ENCODE results near the gene DNM2. TPM values are rescaled to one million over a fixed set of nuclear protein-coding genes. Genes with fewer than 3 reads are reported as not detected.
A peak's percentile ranks its signal among the peaks of the same experiment; 100 is the strongest.

Gene DNM2
- total and polyA plus RNA-seq, 2 of the 13 experiments (the other 11 are each of a cell fraction or from before 2014, with no cell fraction given): 41.7 to 59.8 TPM

DNA sequence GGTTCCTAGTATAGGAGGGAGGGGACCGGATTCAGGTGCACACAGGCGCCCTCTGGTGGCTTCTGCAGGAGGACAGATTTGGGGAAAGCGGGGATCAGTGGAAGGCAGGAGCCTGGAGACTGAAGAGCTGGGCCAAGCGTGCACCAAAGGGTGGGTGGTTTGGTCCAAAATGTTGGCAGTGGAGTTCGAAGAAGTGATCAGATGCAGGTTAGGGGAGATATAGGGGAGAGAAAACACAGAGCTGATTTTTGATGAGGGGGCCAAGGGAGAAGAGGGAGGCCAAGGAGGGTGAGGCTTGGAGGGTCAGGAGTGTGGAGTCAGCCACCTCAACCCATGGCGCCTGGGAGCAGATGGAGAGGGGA, 146.6 kb downstream of the DNM2 start (continued):
- no peak for TF ChIP-seq NFYB (CRISPR knock-in tag; IDR thresholded peaks at IDR 0.05)
- TF ChIP-seq TOE1 (CRISPR knock-in tag; IDR thresholded peaks at IDR 0.05): no peak
- TF ChIP-seq TBP (CRISPR knock-in tag; IDR thresholded peaks at IDR 0.05): no peak
- no peak for TF ChIP-seq CBX2 (IDR thresholded peaks at IDR 0.05; ENCODE audit: low read depth, low read length)
- no peak for TF ChIP-seq CBX2 (CRISPR knock-in tag; IDR thresholded peaks at IDR 0.05; ENCODE audit: low read depth)
- no peak for TF ChIP-seq ZNF136 (CRISPR knock-in tag; IDR thresholded peaks at IDR 0.05; ENCODE audit: low read depth)
- TF ChIP-seq, protein P1, sequence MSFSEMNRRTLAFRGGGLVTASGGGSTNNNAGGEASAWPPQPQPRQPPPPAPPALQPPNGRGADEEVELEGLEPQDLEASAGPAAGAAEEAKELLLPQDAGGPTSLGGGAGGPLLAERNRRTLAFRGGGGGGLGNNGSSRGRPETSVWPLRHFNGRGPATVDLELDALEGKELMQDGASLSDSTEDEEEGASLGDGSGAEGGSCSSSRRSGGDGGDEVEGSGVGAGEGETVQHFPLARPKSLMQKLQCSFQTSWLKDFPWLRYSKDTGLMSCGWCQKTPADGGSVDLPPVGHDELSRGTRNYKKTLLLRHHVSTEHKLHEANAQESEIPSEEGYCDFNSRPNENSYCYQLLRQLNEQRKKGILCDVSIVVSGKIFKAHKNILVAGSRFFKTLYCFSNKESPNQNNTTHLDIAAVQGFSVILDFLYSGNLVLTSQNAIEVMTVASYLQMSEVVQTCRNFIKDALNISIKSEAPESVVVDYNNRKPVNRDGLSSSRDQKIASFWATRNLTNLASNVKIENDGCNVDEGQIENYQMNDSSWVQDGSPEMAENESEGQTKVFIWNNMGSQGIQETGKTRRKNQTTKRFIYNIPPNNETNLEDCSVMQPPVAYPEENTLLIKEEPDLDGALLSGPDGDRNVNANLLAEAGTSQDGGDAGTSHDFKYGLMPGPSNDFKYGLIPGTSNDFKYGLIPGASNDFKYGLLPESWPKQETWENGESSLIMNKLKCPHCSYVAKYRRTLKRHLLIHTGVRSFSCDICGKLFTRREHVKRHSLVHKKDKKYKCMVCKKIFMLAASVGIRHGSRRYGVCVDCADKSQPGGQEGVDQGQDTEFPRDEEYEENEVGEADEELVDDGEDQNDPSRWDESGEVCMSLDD (CRISPR knock-in tag; IDR thresholded peaks at IDR 0.05; ENCODE audit: borderline replicate concordance): no peak
- no peak for TF ChIP-seq ZNF510 (CRISPR knock-in tag; IDR thresholded peaks at IDR 0.05; ENCODE audit: low read depth)
- no peak for TF ChIP-seq SNAI1 (CRISPR knock-in tag; IDR thresholded peaks at IDR 0.05; ENCODE audit: borderline replicate concordance)
- no peak for TF ChIP-seq IRF9 (CRISPR knock-in tag; IDR thresholded peaks at IDR 0.05; ENCODE audit: borderline replicate concordance)
- TF ChIP-seq MBD4 (IDR thresholded peaks at IDR 0.05; ENCODE audit: borderline replicate concordance, low read length): no peak
- TF ChIP-seq, protein P2, sequence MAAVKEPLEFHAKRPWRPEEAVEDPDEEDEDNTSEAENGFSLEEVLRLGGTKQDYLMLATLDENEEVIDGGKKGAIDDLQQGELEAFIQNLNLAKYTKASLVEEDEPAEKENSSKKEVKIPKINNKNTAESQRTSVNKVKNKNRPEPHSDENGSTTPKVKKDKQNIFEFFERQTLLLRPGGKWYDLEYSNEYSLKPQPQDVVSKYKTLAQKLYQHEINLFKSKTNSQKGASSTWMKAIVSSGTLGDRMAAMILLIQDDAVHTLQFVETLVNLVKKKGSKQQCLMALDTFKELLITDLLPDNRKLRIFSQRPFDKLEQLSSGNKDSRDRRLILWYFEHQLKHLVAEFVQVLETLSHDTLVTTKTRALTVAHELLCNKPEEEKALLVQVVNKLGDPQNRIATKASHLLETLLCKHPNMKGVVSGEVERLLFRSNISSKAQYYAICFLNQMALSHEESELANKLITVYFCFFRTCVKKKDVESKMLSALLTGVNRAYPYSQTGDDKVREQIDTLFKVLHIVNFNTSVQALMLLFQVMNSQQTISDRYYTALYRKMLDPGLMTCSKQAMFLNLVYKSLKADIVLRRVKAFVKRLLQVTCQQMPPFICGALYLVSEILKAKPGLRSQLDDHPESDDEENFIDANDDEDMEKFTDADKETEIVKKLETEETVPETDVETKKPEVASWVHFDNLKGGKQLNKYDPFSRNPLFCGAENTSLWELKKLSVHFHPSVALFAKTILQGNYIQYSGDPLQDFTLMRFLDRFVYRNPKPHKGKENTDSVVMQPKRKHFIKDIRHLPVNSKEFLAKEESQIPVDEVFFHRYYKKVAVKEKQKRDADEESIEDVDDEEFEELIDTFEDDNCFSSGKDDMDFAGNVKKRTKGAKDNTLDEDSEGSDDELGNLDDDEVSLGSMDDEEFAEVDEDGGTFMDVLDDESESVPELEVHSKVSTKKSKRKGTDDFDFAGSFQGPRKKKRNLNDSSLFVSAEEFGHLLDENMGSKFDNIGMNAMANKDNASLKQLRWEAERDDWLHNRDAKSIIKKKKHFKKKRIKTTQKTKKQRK (IDR thresholded peaks at IDR 0.05; ENCODE audit: low read length): no peak
- no peak for TF ChIP-seq ZNF253 (CRISPR knock-in tag; IDR thresholded peaks at IDR 0.05; ENCODE audit: borderline replicate concordance)
- TF ChIP-seq XRCC5 (optimal IDR thresholded peaks at IDR 0.05; ENCODE audit: low read length): peak; percentile 93
- no peak for TF ChIP-seq RCOR2 (CRISPR knock-in tag; IDR thresholded peaks at IDR 0.05)
- TF ChIP-seq NR2F1 (CRISPR knock-in tag; IDR thresholded peaks at IDR 0.05): no peak
- TF ChIP-seq HMGA1 (CRISPR knock-in tag; conservative IDR thresholded peaks at IDR 0.05): no peak
- no peak for TF ChIP-seq PRDM10 (CRISPR knock-in tag; IDR thresholded peaks at IDR 0.05; ENCODE audit: low read depth)
- TF ChIP-seq KLF9 (CRISPR knock-in tag; IDR thresholded peaks at IDR 0.05; ENCODE audit: low read depth): no peak
- no peak for TF ChIP-seq IRF1 (CRISPR knock-in tag; IDR thresholded peaks at IDR 0.05; ENCODE audit: low read depth)

Data from HepG2 (cell line).